ENCODE results near the gene TMEM40.
"Not testable (repeated sequence)": the region's sequence is repeated elsewhere in the genome, so short reads cannot be mapped to it uniquely, and the experiment has no call there.

Gene TMEM40

DNA sequence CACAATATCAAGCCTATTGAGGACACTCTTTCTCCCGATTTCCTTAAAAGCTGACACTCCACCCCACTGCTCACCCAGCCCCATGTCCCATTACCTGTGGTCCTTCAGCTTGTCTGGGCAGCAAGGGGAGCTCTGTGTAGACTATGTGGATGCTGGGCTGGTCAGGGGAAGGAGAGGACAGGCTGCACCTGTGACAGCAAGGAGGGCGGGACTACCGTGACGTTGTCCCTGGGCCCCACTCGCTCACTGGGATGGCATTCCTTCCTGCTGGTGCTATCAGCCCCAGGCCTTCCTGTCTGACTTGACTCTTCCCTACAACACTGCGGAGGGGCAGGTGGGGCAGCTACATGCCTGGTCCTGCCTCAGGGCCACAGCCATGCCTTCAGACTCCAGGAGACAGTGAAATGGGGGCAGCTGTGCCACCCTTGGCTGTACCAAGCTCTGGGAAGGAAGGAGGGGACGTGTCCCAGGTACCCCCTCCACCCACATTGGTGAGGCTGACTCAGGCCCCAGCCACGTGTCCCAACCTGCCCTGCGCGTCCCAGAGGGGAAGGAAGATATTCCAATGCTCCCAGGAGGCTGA lies at the start of gene TMEM40:
TSS of gene TMEM40 (minus strand) at position 163 of the 583 bp plus-strand sequence. CDS start 9,427 bp downstream, outside the sequence.
- DNase-seq, result no peak

- DNase-seq, result no peak
Measured at GRCh38 chr3:12808587-12808986, 49.5 kb upstream of the TMEM40 start.

DNA sequence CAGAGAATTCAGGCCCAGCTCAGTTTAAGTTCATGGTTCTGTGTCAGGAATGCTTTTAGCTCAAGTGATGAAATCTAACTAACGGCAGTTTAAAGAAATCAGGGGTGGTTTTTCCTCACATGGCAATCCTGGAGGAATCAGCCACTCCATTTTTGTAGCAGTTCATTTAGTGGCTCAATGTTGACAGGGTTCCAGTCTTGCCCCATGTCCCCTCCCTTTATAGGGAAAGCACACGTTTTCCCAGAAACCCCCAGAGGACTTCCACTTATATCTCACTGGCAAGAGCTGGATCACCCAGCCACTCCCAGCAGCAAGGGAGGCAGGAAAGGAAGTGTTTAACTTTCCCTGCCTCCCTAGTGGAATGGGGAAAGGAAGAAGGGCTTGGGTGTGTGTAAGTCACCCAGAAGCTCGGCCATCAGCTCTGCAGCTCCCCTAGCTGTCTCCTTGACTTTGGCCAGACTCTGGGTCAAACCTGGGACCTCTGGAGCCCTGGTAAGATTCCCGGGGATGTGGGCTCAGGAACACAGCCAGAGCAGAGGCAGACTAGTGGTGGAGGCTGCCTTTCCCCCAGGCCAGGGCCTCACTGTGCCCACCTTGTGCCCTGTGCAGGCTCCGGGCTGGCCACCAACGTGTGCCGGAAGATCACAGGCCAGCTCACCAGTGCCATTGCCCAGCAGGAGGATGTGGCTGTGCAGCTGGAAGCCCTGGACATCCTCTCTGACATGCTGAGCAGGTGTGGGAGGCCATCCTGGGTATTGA lies 48.7 kb upstream of the TMEM40 start:
- DNase-seq, result no peak

DNA sequence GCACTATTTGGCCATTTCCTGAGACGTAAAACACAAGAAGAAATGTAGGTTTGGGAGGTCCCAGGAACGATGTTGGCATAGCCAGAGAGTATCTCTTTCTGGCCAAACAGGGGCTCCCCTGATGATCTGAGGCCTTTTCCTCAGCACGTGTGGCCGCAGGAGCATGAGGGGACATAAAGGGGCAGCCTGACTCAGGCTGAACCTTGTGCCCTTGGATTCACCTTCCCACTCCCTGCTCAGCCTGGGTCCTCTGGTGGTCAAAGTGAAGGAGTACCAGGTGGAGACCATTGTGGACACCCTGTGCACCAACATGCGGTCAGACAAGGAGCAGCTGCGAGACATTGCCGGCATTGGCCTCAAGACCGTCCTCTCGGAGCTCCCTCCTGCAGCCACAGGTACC lies 48.0 kb upstream of the TMEM40 start:
- no peak for DNase-seq

- DNase-seq, result no peak
Measured at GRCh38 chr3:12803371-12803770, 44.3 kb upstream of the TMEM40 start.

DNA sequence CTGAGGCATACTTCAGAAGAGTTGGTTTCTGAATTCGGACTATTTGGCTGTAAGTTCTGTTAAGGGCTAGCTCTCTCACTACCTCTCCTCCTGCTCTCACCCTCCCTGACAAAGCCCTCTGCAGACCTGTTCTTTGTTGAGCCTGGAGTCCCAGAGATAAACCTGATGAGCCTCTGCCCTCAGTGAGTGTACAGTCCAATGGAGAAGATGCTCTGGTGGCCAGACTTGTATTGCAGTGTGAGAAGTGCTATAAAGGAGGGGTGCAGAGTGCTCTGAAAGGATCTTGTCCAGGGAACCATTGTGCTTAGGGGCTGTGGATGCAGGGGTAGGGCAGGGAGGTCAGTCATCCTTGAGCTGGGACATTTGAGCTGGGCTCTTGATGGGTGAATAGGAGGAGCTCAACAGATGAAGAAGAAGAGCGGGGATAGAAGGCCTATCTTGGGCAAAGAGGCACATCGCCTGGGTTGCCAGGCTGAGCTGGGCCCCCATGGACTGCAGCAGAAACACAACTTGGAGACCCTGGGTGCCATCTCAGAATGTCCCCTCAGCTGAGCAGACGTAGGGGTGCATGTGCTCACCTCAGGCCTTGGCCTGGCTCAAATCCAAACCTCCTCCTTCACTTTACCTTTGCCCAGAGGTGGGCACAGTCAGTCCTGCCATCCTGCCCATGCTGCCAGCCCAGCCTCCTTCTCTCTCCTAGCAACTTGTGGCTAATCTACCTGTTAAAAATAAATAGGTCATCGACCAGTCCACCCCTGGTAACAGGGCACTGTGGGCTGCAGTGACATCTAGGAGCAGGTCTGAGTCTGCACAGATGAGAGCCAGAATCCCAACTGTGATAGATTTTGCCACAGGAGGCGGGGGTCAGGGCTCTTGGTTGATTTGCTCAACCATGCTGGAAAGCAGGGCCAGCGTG lies 40.7 kb upstream of the TMEM40 start:
- DNase-seq, result no peak

DNA sequence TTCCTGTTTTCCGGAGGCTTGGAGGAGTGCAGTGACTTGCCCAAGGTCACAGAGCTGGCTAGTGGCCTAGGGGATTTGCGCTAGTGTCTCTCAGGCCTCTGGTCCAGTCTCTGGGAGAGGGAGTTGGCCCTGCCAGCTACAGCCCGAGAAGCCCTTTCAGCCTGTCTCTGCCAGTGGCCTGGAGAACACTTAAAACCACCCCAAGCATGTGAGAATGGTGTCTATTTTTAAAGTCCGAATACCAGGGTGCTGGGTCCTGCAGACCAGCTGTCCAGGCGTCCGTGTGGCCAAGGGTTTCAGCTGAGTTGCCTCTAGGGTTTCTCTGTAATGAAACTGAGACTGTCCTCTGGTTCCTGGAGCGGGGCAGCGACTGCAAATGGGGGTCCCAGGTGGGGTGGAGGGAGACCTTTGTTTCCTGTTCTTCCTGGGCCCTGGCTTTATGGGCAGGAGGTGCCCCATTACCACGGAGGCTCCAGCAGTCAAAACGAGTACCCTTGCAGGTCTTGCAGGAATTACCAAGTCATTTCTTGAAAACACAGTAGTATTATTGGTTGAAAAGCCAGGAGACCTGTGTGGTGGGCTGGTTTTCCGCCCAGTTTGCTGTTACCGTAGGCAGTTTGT lies 39.6 kb upstream of the TMEM40 start:
- no peak for DNase-seq

GRCh38 chr3:12797892-12798558 lies 39.0 kb upstream of the TMEM40 start:
- DNase-seq, result no peak

GRCh38 chr3:12797124-12797891 lies 38.2 kb upstream of the TMEM40 start:
- DNase-seq, result no peak

- DNase-seq, result peak; percentile 21 to 27
Measured at GRCh38 chr3:12796171-12797123, 37.4 kb upstream of the TMEM40 start, which contains the start of gene CAND2. Gene CAND2, plus strand, starts transcription at chr3:12796680. Its CDS starts 41 bp downstream, at chr3:12796721.

GRCh38 chr3:12793701-12794100 lies 34.6 kb upstream of the TMEM40 start:
- no peak for DNase-seq

GRCh38 chr3:12791430-12791829 lies 32.4 kb upstream of the TMEM40 start:
- no peak for DNase-seq

DNA sequence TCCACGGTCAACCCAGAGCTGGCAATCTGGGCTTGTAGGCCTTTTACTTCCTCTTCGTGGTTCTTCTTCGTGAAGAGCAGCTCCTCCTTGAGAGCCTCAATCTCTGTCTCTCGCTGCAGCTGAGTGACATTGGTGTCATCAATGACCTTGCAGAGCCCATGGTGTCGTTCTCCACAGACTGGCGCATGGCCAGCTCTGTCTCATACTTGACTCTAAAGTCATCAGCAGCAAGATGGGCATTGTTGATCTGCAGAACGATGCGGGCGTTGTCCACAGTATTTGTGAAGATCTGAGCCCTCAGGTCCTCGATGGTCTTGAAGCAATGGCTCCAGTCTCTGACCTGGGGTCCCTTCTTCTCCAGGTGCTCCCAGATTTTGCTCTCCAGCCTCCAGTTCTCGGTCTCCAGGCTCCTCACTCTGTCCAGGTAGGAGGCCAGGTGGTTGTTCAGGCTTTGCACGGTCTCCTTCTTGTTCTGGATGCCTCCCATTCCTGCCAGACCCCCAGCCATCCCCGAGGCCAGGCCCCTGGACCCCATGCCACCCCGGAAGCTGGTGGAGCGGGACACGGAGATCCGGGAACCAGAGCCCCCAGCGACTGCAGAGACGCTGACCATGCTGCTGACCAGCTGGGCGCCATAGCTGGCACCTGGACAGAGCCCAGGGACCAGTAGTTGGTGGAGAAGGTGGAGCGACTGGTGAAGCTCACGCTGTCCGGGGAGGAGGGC lies 29.1 kb upstream of the TMEM40 start:
- DNase-seq, result not testable (repeated sequence)

DNA sequence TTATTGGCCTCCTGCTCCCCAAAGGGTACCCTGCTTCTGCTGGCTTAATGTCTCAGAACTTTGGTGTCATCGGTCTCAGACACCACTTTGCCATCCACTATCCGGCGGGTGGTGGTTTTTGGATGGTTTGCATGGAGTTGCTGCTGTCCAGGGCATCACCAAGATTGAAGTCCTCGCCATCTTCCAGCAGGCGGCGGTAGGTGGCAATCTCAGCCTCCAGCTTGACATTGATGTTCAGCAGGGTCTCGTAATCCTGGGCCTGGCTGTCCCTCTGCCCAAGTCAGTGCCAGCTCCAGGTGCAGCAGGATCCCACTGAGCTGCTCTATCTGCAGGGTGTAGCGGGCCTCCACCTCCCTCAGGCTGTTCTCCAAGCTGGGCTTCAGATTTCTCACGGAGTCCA lies 28.3 kb upstream of the TMEM40 start:
- not testable (repeated sequence) for DNase-seq

DNA sequence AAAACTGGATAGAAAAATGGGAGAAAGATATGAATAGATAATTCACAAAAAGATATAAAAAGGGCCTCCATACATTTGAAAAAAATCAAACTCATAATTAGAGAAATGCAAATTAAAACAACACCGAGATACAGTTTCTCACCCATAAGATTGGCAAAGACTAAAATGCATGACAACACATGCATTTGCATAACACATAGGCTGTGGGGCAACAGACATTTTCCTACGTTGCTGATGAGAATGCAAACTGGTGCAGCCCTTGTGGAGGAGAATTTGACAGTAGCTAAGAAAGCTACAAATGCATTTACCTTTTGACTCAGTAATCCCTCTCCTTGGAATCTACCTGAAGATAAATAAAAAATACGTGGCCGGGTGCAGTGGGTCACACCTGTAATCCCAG lies 26.0 kb upstream of the TMEM40 start:
- no peak for DNase-seq

DNA sequence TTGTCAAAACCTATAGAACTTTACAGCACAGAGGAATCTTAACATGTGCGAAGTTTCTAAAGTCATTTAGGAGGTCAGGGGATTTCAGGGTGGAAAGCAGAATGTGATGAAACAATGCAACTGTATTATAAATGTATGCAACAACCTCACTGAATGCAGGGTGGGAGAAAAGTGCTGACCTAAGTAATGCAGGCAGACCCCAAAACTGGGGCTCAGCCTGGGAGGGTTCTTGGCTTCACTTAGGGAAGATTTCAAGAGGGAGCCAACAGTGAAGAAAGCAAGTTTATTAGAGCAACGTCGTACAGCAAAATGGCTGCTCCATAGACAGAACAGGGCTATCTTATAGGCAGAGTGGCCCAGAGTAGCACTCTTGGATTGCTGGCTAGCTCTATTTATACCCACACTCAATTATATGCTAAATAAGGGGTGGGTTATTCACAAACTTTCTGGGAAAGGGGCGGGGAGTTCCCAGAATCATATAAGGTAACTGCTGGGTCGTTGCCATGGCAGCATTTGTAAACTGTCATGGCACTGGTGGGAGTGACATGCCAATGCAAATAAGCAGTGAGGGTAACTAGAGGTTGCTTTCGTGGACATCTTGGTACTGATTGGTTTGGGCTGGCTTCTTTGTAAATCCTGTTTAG lies 23.2 kb upstream of the TMEM40 start:
- no peak for DNase-seq

GRCh38 chr3:12780751-12781150 lies 21.7 kb upstream of the TMEM40 start:
- DNase-seq, result no peak

DNA sequence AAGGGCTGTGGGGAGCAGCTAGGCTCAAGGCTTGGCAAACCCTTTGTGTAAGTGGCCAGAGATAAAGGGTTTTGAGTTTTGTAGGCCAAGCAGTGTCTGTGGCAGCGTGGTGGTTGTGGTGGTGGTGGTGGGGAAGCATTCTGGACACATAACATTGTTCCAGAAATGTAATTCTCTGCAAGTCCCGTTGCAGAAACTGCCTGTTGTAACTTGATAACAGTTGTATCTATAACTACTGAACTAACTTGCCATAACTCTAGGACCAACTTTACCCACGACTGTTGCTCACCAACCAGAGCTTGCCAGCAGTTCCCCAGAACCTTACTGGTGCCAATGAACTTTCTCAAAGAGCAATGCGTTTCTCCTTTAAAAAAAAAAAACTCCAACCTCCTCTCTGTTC lies 18.1 kb upstream of the TMEM40 start:
- DNase-seq, result no peak

- DNase-seq, result not testable (repeated sequence)
Measured at GRCh38 chr3:12775970-12776369, 16.9 kb upstream of the TMEM40 start.

Measured in NCI-H187 (cell line).